ENCODE data around the gene ANAPC16.

The ANAPC16 gene

DNA sequence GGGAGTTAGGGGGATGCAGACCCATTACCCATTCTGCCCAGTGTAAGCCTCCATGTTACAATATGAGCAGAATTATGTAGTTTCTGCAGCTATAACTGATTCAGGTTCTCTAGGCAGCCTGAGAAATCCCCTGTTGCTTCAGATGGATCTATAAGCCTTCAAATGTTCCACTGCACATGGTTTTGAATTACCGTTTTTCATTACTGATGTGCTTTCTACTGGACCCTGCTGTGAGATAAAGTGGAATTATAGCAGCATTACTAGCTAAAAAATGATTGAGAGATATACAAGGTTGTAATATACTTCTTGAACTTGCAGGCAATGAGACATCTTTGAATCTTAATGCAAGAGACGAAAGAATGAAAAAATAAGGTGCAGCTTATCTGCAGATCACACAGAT lies 38.4 kb upstream of the ANAPC16 start:
- Histone ChIP-seq H3K9me3 (ENCODE audit: control insufficient read depth, low read length) (no peaks in the 10 kb centered on the region), H3K27me3 (ENCODE audit: control insufficient read depth, insufficient read depth, low read length, poor library complexity, severe bottlenecking) (no peaks in the 10 kb centered on the region), H3K27ac (ENCODE audit: insufficient read depth, low read depth, low read length, poor library complexity, severe bottlenecking) (no peak overlapping the region), H3K4me3 (ENCODE audit: insufficient read depth, low read depth, low read length) (no peak overlapping the region), H3K4me1 (ENCODE audit: control insufficient read depth, insufficient read depth, low read length) (no peaks in the 10 kb centered on the region), H3K36me3 (ENCODE audit: control insufficient read depth, insufficient read depth, low read length) (no peaks in the 10 kb centered on the region)
- 92 to 95% methylated on average over 2 of the region's 2 CpGs for WGBS, 2 experiments

DNA sequence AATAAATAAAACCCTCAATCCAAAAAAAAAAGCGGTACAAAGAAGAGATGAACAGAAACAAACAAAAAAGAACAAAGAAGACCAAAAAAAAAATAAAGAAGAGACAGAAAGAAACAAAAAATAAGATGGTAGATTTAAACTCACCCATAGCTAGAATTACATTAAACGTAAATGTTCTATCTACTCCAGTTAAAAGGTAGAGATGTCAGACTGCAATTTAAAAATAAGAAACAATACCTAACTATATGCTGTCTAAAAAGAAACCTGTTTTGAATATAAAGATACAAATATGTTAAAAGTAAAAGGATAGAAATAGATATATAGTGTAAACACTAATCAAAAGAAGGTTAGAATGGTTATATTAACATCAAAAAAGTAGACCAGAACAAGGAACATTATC lies 31.7 kb upstream of the ANAPC16 start:
- Histone ChIP-seq H3K27me3 (ENCODE audit: control insufficient read depth, insufficient read depth, low read length, poor library complexity, severe bottlenecking) (no peaks in the 10 kb centered on the region), H3K4me1 (ENCODE audit: control insufficient read depth, insufficient read depth, low read length) (no peaks in the 10 kb centered on the region), H3K9me3 (ENCODE audit: control insufficient read depth, low read length) (no peaks in the 10 kb centered on the region), H3K27ac (ENCODE audit: insufficient read depth, low read depth, low read length, poor library complexity, severe bottlenecking) (no peak overlapping the region), H3K36me3 (ENCODE audit: control insufficient read depth, insufficient read depth, low read length) (no peaks in the 10 kb centered on the region), H3K4me3 (ENCODE audit: insufficient read depth, low read depth, low read length) (no peak overlapping the region)
- 80 to 100% methylated on average over 1 of the region's 2 CpGs for WGBS, 2 experiments

DNA sequence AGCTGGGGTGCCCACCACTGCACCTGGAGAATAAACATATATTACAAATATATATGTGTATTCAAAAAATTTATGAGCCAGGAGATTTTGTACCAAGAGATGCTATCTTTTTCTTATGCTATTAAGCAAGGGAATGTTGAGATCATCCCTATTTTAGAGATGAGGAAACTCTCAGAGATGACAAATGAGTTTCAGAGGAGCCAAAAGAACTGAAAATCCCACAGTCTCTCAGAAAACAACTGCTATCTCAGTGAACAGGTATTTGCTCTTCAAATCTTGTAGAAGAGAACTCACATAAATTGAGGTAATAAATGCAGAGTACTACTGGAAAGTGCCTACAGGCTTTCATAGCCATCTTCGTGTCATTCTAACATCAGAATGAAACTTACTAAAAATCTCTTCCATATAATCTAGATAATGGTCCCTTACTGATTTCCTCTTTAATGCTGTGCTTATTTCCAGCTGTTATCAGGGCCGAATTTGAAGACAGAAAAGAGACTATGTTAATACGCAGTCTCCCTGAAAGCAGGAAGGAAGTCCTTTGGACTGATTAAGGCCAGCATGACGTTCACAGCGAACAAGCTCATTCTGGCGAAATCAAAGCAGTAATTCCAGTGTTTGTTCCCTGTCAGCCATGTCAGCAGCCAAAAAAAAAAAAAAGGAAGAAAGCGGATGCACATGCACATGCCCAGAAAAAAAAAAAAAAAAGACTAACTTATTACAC lies 29.4 kb upstream of the ANAPC16 start:
- Histone ChIP-seq H3K4me1 (ENCODE audit: control insufficient read depth, insufficient read depth, low read length) (no peaks in the 10 kb centered on the region), H3K4me3 (ENCODE audit: insufficient read depth, low read depth, low read length) (no peak overlapping the region), H3K27ac (ENCODE audit: insufficient read depth, low read depth, low read length, poor library complexity, severe bottlenecking) (no peak overlapping the region), H3K36me3 (ENCODE audit: control insufficient read depth, insufficient read depth, low read length) (no peaks in the 10 kb centered on the region), H3K9me3 (ENCODE audit: control insufficient read depth, low read length) (no peaks in the 10 kb centered on the region), H3K27me3 (ENCODE audit: control insufficient read depth, insufficient read depth, low read length, poor library complexity, severe bottlenecking) (no peaks in the 10 kb centered on the region)
- 84 to 93% methylated on average over 6 to 7 of the region's 7 CpGs for WGBS, 2 experiments

- WGBS, 2 experiments = 90 to 92% methylated on average over 1 of the region's 3 CpGs
- H3K9me3 ChIP-seq (ENCODE audit: control insufficient read depth, low read length) = no peaks in the 10 kb centered on the region
- H3K27me3 ChIP-seq (ENCODE audit: control insufficient read depth, insufficient read depth, low read length, poor library complexity, severe bottlenecking) = no peaks in the 10 kb centered on the region
- H3K4me3 ChIP-seq (ENCODE audit: insufficient read depth, low read depth, low read length) = no peak overlapping the region
- no peaks in the 10 kb centered on the region for H3K4me1 ChIP-seq (ENCODE audit: control insufficient read depth, insufficient read depth, low read length)
- H3K27ac ChIP-seq (ENCODE audit: insufficient read depth, low read depth, low read length, poor library complexity, severe bottlenecking) = no peak overlapping the region
- no peaks in the 10 kb centered on the region for H3K36me3 ChIP-seq (ENCODE audit: control insufficient read depth, insufficient read depth, low read length)
These were observed 28.9 kb upstream of the ANAPC16 start for GRCh38 chr10:72186982-72187330.

GRCh38 chr10:72194949-72195348 lies 20.9 kb upstream of the ANAPC16 start:
- H3K9me3 ChIP-seq (ENCODE audit: control insufficient read depth, low read length) = no peaks in the 10 kb centered on the region
- H3K4me3 ChIP-seq (ENCODE audit: insufficient read depth, low read depth, low read length) = no peak overlapping the region
- no peaks in the 10 kb centered on the region for H3K4me1 ChIP-seq (ENCODE audit: control insufficient read depth, insufficient read depth, low read length)
- no peak overlapping the region for H3K27ac ChIP-seq (ENCODE audit: insufficient read depth, low read depth, low read length, poor library complexity, severe bottlenecking)
- H3K36me3 ChIP-seq (ENCODE audit: control insufficient read depth, insufficient read depth, low read length) = no peaks in the 10 kb centered on the region
- no peaks in the 10 kb centered on the region for H3K27me3 ChIP-seq (ENCODE audit: control insufficient read depth, insufficient read depth, low read length, poor library complexity, severe bottlenecking)
- WGBS, 2 experiments = 100% methylated on average over 1 of the region's 2 CpGs

DNA sequence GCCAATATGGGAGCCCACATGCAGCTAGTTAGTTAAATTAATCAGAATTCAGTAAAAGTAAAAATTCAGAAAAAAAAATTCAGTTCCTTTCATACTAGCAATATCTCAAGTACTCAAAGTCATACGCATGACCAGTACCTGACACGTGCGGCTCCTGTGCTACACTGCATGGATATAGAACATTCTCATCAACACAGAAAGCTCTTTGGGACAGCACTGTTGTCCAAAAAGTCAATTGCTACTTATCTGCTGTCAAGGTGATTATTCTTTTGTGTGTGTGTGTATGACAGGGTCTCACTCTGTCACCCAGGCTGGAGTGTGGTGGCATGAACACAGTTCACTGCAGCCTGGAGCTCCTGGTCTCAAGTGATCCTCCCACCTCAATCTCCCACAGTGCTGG lies 14.9 kb upstream of the ANAPC16 start:
- H3K27me3 ChIP-seq (ENCODE audit: control insufficient read depth, insufficient read depth, low read length, poor library complexity, severe bottlenecking) = no peaks in the 10 kb centered on the region
- 98% methylated on average over 3 of the region's 3 CpGs for WGBS, 2 experiments
- no peaks in the 10 kb centered on the region for H3K4me1 ChIP-seq (ENCODE audit: control insufficient read depth, insufficient read depth, low read length)
- no peaks in the 10 kb centered on the region for H3K9me3 ChIP-seq (ENCODE audit: control insufficient read depth, low read length)
- H3K4me3 ChIP-seq (ENCODE audit: insufficient read depth, low read depth, low read length) = no peak overlapping the region
- peaks cover 7% of the 10 kb centered on the region for H3K36me3 ChIP-seq (ENCODE audit: control insufficient read depth, insufficient read depth, low read length)
- H3K27ac ChIP-seq (ENCODE audit: insufficient read depth, low read depth, low read length, poor library complexity, severe bottlenecking) = no peak overlapping the region

DNA sequence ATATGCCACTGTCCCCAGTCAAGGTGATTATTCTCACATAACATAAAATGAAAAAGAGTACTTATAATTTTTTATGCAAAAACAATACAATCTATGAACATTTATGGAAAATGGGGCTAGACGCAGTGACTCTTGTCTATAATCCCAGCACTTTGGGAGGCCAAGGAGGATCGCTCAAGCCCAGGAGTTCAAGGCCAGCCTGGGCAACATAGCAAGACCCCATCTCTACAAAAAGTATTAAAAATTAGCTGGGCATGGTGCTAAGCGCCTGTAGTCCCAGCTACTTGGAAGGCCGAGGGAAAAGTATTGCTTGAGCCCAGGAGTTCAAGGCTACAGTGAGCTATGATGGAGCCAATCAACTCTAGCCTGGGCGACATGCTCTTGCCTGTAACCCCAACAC lies 14.5 kb upstream of the ANAPC16 start:
- 91 to 92% methylated on average over 5 of the region's 5 CpGs for WGBS, 2 experiments
- H3K4me3 ChIP-seq (ENCODE audit: insufficient read depth, low read depth, low read length) = no peak overlapping the region
- no peak overlapping the region for H3K27ac ChIP-seq (ENCODE audit: insufficient read depth, low read depth, low read length, poor library complexity, severe bottlenecking)
- H3K36me3 ChIP-seq (ENCODE audit: control insufficient read depth, insufficient read depth, low read length) = peaks cover 7% of the 10 kb centered on the region
- H3K27me3 ChIP-seq (ENCODE audit: control insufficient read depth, insufficient read depth, low read length, poor library complexity, severe bottlenecking) = no peaks in the 10 kb centered on the region
- H3K9me3 ChIP-seq (ENCODE audit: control insufficient read depth, low read length) = no peaks in the 10 kb centered on the region
- H3K4me1 ChIP-seq (ENCODE audit: control insufficient read depth, insufficient read depth, low read length) = no peaks in the 10 kb centered on the region

- Histone ChIP-seq H3K9me3 (ENCODE audit: control insufficient read depth, low read length) (no peaks in the 10 kb centered on the region), H3K27me3 (ENCODE audit: control insufficient read depth, insufficient read depth, low read length, poor library complexity, severe bottlenecking) (no peaks in the 10 kb centered on the region), H3K4me1 (ENCODE audit: control insufficient read depth, insufficient read depth, low read length) (no peaks in the 10 kb centered on the region), H3K27ac (ENCODE audit: insufficient read depth, low read depth, low read length, poor library complexity, severe bottlenecking) (no peak overlapping the region), H3K4me3 (ENCODE audit: insufficient read depth, low read depth, low read length) (no peak overlapping the region), H3K36me3 (ENCODE audit: control insufficient read depth, insufficient read depth, low read length) (peaks cover 7% of the 10 kb centered on the region)
- WGBS, 2 experiments = 95 to 97% methylated on average over 8 to 9 of the region's 9 CpGs
These were observed 11.5 kb upstream of the ANAPC16 start for GRCh38 chr10:72204296-72204695.

- Histone ChIP-seq H3K4me1 (ENCODE audit: control insufficient read depth, insufficient read depth, low read length) (no peaks in the 10 kb centered on the region), H3K9me3 (ENCODE audit: control insufficient read depth, low read length) (no peaks in the 10 kb centered on the region), H3K27me3 (ENCODE audit: control insufficient read depth, insufficient read depth, low read length, poor library complexity, severe bottlenecking) (no peaks in the 10 kb centered on the region), H3K36me3 (ENCODE audit: control insufficient read depth, insufficient read depth, low read length) (peaks cover 7% of the 10 kb centered on the region), H3K4me3 (ENCODE audit: insufficient read depth, low read depth, low read length) (no peak overlapping the region), H3K27ac (ENCODE audit: insufficient read depth, low read depth, low read length, poor library complexity, severe bottlenecking) (no peak overlapping the region)
- WGBS, 2 experiments = 97 to 98% methylated on average over 1 of the region's 1 CpG
These were observed 11.1 kb upstream of the ANAPC16 start for GRCh38 chr10:72204724-72205123.

DNA sequence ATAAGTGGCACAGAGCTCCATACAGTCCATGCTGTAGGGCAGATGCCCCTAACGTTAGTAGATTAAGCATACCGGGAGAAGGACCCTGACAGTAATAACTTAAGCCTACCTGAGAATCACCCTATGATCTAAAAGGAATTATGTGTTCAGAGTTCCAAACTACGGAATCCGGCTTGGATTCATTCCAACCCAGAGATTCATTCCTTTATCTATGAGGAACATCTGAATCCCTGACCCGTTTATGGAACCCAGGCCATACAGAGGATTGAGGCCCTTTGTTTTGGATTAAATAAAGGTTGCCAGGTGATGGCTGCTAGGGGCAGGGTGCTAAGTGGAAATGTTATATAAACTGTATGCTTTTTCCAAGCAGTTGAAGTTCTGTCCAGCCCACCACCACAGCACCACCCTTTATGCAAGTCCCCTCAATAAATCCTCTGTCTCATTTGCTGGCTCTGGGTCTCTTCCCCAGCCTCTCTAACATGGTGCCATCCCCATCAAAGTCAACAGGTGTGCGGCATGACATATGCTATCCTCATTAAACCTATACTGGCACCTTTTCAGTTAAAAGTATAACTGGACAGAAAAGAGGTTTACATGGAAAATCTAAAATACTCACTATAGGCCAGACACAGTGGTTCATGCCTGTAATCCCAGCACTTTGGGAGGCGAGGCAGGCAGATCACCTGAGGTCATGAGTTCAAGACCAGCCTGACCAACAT lies 9.1 kb upstream of the ANAPC16 start:
- 91 to 95% methylated on average over 7 of the region's 7 CpGs for WGBS, 2 experiments
- Histone ChIP-seq H3K9me3 (ENCODE audit: control insufficient read depth, low read length) (no peaks in the 10 kb centered on the region), H3K4me3 (ENCODE audit: insufficient read depth, low read depth, low read length) (no peak overlapping the region), H3K27me3 (ENCODE audit: control insufficient read depth, insufficient read depth, low read length, poor library complexity, severe bottlenecking) (no peaks in the 10 kb centered on the region), H3K27ac (ENCODE audit: insufficient read depth, low read depth, low read length, poor library complexity, severe bottlenecking) (no peak overlapping the region), H3K36me3 (ENCODE audit: control insufficient read depth, insufficient read depth, low read length) (peaks cover 9% of the 10 kb centered on the region), H3K4me1 (ENCODE audit: control insufficient read depth, insufficient read depth, low read length) (no peaks in the 10 kb centered on the region)

Data from ectodermal cell (in vitro differentiated cells).